ENCODE results near the gene MTMR1. TPM values are rescaled to one million over a fixed set of nuclear protein-coding genes. Genes with fewer than 3 reads are reported as not detected.

Gene MTMR1
- total RNA-seq (2014; rRNA removed; shearing (Covaris generic)) = 4.8 and 10.9 TPM in 2 replicates

- peak; percentile 25 for DNase-seq (ENCODE audit: low spot score)
- in situ Hi-C loops (cut with HindIII; ENCODE audit: low sequenced_read_pairs) = no loop called here
These were observed at the start of gene MTMR1 for GRCh38 chrX:150692831-150693724. MTMR1 (plus strand) TSS chrX:150693396; CDS start chrX:150693531, 135 bp downstream.

GRCh38 chrX:150643958-150644357, 49.2 kb upstream of the MTMR1 start:
- no peak for DNase-seq (ENCODE audit: low spot score)
- in situ Hi-C loops (cut with HindIII; ENCODE audit: low sequenced_read_pairs) = no loop called here

GRCh38 chrX:150644422-150644821, 48.8 kb upstream of the MTMR1 start:
- in situ Hi-C loops (cut with HindIII; ENCODE audit: low sequenced_read_pairs) = no loop called here
- DNase-seq (ENCODE audit: low spot score) = no peak

GRCh38 chrX:150647331-150647730, 45.9 kb upstream of the MTMR1 start:
- no peak for DNase-seq (ENCODE audit: low spot score)

DNA sequence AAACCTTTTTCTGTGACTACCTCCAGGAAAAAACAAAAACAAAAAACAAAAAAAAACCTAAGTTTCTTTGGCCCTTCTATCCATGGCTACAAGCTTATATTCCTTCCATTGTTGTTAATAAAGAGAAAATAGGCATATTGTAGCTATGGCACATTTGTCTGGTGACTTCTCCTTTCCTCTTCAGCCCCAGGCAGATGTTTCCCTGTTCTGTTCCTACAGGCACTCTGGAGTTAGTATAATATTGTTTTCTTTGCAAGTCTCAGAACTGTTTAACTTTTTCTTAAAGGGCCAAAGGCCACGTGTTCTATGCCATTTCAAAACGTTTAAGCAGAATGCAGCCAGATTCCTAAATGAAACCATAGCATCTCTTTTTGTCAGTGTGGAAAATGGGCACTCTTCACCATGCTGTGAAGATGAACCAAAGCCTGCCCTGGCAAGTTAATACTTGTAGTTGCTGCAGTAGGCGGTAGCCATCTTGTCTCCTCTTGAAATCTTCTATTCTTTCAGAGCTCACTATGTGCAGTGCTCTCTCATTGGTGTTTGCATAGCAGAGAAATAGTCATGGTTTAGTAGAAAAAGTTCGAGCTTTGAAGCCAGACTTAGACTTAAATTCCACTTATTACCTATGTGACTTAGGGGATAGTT, 44.8 kb upstream of the MTMR1 start:
- in situ Hi-C loops (cut with HindIII; ENCODE audit: low sequenced_read_pairs) = no loop called here
- DNase-seq (ENCODE audit: low spot score) = no peak

More at GRCh38 chrX:150647331-150647730, 45.9 kb upstream of the MTMR1 start:
- in situ Hi-C loops (cut with HindIII; ENCODE audit: low sequenced_read_pairs) = no loop called here

- peak; percentile 7 for DNase-seq (ENCODE audit: low spot score)
- in situ Hi-C loops (cut with HindIII; ENCODE audit: low sequenced_read_pairs) = no loop called here
These were observed 43.9 kb upstream of the MTMR1 start for GRCh38 chrX:150649096-150649870.

DNA sequence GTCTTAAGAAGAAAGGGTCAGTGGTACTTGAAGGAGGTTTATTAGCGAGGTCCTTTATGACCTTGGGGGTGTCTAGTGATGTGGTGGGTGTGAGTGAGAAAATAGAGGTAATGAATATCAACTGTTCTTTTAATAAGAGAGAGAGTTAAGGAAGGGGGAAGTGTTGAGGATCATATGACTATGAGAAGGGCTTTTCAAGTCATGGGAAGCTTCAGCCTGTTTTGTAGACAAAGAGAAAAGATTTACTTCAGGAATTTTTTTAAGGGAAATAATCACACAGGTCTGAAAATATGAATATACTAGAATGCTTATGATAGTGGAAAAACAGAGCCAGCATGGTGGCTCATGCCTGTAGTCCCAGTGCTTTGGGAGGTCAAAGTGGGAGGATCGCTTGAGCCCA, 41.3 kb upstream of the MTMR1 start:
- no peak for DNase-seq (ENCODE audit: low spot score)
- in situ Hi-C loops (cut with HindIII; ENCODE audit: low sequenced_read_pairs) = no loop called here

GRCh38 chrX:150655788-150656187, 37.4 kb upstream of the MTMR1 start:
- no peak for DNase-seq (ENCODE audit: low spot score)
- in situ Hi-C loops (cut with HindIII; ENCODE audit: low sequenced_read_pairs) = no loop called here

GRCh38 chrX:150663073-150663472, 30.1 kb upstream of the MTMR1 start:
- in situ Hi-C loops (cut with HindIII; ENCODE audit: low sequenced_read_pairs) = no loop called here
- DNase-seq (ENCODE audit: low spot score) = no peak

GRCh38 chrX:150664290-150664689, 28.9 kb upstream of the MTMR1 start:
- in situ Hi-C loops (cut with HindIII; ENCODE audit: low sequenced_read_pairs) = no loop called here
- peak; percentile 87 for DNase-seq (ENCODE audit: low spot score)

- in situ Hi-C loops (cut with HindIII; ENCODE audit: low sequenced_read_pairs) = no loop called here
- DNase-seq (ENCODE audit: low spot score) = no peak
These were observed 17.0 kb upstream of the MTMR1 start for GRCh38 chrX:150676221-150676620.

DNA sequence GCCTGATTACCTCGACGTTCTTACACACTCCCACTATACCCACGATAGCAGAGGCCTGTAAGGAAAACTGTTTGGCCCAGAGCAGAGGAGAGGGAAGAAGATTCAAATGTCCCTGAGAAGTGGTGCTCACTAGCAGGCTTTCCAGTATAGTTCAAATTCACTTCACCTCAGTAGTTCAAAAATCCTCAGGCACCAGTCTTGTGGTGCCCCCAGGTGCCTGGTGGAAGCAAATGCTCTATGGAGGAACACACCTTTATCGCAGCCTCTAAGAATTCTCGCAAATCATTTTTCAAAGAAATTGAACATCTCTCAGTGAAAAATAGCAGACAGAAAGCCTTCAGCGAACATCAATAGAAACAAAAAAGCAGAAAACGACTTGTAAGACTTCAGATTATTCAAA, 12.2 kb upstream of the MTMR1 start:
- peak; percentile 73 for DNase-seq (ENCODE audit: low spot score)
- in situ Hi-C loops (cut with HindIII; ENCODE audit: low sequenced_read_pairs) = no loop called here

DNA sequence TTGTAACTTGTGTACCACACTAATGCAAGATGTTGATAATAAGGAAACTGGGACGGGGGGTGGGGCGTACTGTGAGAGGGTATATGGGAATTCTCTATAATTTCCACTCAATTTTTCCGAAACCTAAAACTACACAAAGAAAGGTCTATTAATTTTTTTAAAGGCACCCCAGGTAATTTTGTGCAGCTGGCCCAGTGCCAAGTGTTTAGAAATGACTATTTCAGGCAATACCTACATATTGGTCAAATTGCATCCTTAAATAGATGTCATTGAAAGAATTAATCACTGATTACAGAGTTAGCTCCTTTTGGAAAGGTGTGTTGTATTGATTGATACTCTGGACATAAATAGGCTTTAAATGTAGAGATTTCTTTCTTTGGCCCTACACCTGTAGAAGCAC, 10.1 kb upstream of the MTMR1 start:
- in situ Hi-C loops (cut with HindIII; ENCODE audit: low sequenced_read_pairs) = no loop called here
- DNase-seq (ENCODE audit: low spot score) = no peak

GRCh38 chrX:150683536-150684146, 9.6 kb upstream of the MTMR1 start:
- peak; percentile 29 for DNase-seq (ENCODE audit: low spot score)
- in situ Hi-C loops (cut with HindIII; ENCODE audit: low sequenced_read_pairs) = no loop called here

DNA sequence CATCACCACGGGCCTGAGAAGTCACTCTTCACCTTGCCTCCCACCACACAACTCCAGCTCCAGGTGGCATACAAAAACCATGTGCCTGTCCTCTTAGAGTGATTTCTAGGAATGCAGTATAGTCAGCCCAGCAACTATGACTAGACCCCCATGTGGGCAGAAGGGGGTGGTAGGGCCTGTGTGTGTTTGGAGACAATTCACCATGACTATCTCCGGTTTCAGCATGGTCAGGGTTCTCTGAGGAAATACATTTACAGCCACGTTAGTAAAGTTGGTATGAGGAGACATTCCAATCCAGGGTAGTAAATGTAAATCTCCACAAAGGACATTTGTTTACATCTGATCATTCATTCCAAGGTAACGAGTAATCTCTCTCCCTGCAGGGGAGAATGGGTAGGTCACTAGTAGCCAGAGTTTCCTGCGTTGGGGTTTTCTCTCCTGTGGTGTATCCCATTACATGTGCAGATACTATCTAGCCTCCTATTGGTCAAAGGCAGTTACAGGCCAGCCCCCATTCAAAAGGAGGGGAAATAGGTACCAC, 4.2 kb upstream of the MTMR1 start:
- DNase-seq (ENCODE audit: low spot score) = no peak
- in situ Hi-C loops (cut with HindIII; ENCODE audit: low sequenced_read_pairs) = no loop called here

- DNase-seq (ENCODE audit: low spot score) = no peak
- in situ Hi-C loops (cut with HindIII; ENCODE audit: low sequenced_read_pairs) = no loop called here
These were observed 3.1 kb upstream of the MTMR1 start for GRCh38 chrX:150690126-150690525.

DNA sequence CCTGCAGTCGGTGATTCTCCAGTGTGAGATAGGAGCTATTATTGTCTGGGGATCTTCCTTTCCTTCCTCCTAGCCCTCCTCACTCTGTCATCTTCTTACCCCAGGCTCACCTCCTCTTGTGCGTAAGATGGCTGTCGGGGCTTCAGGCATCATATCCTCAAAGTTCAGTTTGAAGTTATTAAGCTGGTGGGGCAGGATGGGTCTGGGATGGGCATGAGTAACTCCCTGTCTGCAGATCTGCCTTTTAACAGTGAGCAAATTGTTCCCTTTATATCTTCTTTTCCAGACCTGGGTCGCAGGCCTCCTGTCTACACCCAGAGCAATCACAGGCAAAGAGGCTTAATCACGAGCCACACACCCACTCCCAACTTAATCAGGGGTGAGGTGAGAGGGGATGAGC, 900 bp upstream of the MTMR1 start:
- in situ Hi-C loops (cut with HindIII; ENCODE audit: low sequenced_read_pairs) = no loop called here
- DNase-seq (ENCODE audit: low spot score) = peak; percentile 18

DNA sequence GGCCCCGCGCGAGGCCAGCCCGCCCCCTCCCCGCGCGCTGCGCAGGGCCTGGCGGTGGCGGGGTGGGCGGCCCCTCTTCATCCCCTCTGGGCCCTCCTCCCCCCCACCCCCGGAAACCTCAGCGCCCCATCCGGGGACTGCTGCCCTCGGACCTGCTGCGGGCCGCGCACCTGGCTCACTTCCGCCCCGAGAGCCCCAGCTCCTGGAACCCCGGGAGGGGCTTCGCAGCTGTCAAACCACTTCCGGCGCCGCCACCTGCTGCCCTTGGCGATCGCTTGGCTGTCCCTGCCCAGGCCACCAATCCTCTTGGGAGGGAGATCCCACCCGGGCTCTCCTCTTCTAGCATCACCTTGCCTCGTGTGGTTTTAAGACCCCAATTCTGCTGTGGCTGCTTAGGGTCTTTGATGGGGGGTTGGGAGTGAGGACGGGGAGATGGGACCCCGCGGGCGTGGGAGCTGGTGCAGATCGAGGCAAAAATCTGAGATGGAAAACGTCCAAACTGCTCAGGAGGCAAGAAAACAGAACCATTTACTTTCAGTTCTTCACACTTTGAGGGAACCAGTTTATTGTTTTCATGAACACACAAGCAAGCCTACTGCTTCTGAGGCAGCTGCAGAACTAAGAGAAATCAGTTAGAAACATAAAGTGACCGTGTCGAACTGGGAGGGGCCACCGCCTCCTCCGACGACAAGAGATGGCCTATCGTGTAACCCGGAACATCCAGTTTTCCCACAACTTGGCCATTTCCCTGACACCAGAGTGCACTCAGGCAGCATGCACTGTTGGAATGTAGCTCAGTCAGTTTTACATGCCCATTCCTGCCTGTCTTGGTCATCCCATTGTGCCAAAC, 754 bp downstream of the MTMR1 start:
- in situ Hi-C loops (cut with HindIII; ENCODE audit: low sequenced_read_pairs) = no loop called here
- DNase-seq (ENCODE audit: low spot score) = peak; percentile 45
